Activated CD8-positive, alpha-beta memory T cell treated with anti-CD3 and anti-CD28 coated beads for 4 hours (primary cell): ENCODE measurements around the gene KRT6B.
"Not testable (repeated sequence)": the region's sequence is repeated elsewhere in the genome, so short reads cannot be mapped to it uniquely, and the experiment has no call there.

Experiments used
- DNase-seq, 2 donors: peaks; one replicate each; pipeline ENCODE4 v3.0.0-alpha.2; 2020; ENCODE audit warnings: low read depth in 2 of 2

The KRT6B gene

DNA sequence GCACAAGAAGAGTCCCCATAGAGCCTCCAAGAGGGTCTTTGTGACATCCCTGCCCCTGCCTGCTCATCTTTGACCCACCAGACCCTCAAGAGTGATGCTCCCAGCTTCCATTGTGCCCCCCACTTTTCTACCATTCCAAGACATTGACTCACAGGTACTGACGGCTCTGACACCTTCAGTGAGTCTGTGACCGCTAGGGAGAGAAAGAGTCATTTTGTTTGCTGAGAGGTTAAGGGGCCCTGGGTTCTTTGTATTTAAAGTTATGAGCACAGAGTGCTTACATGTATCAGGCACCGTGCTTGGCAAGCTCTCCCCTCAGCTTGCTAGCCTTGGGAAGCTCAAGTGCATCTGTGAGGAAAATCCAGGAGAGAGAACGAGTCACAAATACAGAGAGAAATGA, 38.7 kb downstream of the KRT6B start:
- DNase-seq: no peak

DNA sequence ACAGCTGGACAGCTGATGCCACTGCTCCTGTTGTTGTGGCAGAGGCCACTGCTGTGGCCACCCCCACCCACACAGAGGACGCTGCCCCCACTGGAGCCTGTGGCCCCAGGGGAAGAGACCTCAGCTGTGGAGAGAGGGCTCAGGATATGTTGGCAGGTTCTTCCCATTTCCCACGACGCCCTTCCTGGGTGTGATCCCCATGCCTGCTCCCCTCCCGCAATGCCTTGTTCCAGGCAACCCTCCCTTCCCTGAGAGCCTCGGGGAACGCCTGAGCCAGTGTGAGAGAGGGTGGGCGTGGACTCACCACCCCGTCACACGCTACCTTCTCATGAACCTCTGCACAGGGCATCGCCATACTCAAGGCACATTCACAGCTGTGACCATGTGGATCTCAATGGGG, 40.1 kb downstream of the KRT6B start:
- no peak for DNase-seq

DNA sequence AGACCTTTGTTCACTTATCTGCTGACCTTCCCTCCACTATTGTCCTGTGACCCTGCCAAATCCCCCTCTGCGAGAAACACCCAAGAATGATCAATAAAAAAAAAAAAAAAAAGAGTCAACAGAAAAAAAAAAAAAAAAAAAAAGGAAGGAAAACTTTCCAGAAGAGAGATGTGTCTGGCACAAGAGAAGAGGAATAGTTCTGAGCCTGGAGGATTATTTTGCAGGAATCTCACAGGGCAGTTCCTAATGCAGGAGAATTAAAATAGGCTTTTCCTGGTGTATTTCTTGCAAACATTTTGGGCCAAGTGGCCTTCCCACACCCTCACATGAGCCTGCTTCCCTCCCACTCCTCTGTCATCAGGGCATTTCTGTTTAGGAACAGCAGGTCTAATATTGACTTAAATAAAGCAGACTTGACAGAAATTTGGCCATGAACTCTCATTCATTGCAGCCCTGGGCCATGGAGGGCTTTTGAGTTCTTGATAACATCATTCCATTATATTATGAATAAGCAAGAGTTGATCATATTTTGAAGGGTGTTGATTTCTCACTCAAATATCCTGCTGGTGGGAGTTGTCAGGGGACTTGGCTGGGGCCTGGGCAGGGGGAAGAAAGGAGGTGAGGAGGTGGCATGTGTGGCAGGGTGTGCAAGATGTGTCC, 41.2 kb downstream of the KRT6B start:
- not testable (repeated sequence) for DNase-seq

DNA sequence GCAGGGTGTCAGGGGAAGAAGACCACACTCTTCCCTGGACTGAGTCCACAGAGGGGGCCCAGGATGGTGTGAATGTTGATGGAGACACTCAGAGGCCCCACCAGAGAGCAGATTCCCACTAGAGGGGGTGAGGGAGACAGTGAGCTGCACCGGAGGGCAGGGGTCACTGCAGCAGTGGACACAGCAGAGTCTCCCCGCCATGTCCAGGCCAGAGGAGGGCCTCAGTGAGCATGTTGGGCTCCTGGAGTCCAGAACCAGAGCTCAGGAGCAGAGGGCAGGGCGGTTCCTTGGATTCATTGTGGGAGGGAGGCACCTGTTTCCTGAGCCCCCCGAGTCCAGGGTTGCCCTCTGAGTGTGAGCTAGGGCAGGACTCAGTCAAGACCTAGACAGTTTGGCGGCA, 44.0 kb downstream of the KRT6B start:
- no peak for DNase-seq

GRCh38 chr12:52405922-52406385, 46.0 kb downstream of the KRT6B start, which contains the start of gene KRT82:
KRT82 (minus strand) TSS chr12:52406335; CDS start chr12:52406277, 58 bp downstream.
- DNase-seq: no peak

GRCh38 chr12:52404951-52405350, 47.0 kb downstream of the KRT6B start:
- no peak for DNase-seq

- no peak for DNase-seq
These were observed 48.4 kb downstream of the KRT6B start for GRCh38 chr12:52403561-52403960.

GRCh38 chr12:52402873-52403540, 48.9 kb downstream of the KRT6B start:
- DNase-seq: no peak

GRCh38 chr12:52402377-52402776, 49.6 kb downstream of the KRT6B start:
- DNase-seq: no peak

DNA sequence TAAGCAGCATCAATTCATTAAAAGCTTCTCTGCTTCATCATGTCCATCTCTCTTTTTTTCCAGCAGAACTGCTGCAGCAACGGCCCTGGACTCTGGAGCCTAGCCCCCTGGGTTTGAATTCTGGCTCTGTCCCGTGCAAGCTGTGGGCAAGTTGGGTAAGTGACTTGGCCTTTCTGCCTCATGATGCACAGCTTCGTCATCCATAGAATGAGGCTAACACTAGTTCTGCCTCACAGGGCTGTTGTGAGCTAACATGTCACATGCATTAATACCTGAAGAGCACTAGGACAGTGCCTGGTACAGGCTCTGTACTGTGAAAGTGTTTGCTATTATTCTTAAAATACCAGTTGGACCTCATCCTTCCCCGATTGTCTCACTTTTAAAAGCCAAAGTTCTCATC, 50.0 kb downstream of the KRT6B start:
- no peak for DNase-seq

DNA sequence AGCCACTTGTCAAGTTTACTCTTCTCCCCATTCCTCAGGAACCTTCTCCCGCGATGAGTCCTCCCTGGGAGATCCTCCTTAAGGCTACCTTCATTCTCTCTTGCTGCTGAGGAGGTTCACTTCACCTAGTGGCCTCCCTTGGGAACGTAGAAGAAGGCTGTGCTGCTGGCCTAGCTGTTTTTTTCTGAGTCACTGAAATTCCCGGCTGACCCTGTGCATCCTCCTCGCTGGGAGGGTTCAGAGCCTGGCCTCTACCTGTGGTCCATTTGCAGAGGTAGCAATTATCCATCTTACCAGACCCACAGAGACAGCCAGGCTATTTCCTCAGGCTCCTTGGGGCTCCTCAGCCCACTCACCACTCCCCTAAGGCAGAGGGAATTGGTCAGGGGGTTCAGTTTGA, 50.4 kb downstream of the KRT6B start:
- DNase-seq: no peak

GRCh38 chr12:52400906-52401305, 51.0 kb downstream of the KRT6B start:
- DNase-seq: no peak

GRCh38 chr12:52399756-52400155, 52.2 kb downstream of the KRT6B start:
- DNase-seq: no peak

DNA sequence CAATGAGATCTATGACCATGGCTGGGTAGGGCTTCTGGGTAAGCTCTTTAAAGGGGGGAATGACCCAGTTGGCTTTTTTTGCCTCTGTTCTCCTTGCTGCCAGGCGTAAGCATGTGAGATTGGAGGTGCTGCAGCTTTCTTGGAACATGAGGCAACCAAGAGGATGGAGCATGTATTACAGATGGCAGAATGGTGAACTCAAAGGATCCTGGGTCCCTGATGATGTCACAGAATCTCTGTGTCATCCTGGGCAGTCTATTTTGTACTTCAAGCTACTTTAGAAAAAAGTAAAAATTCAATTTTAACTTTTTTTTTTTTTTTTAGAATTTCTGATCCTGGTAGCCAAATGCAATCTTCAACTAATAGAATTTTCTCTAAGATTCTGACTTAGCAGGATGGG, 53.8 kb downstream of the KRT6B start:
- DNase-seq: no peak

DNA sequence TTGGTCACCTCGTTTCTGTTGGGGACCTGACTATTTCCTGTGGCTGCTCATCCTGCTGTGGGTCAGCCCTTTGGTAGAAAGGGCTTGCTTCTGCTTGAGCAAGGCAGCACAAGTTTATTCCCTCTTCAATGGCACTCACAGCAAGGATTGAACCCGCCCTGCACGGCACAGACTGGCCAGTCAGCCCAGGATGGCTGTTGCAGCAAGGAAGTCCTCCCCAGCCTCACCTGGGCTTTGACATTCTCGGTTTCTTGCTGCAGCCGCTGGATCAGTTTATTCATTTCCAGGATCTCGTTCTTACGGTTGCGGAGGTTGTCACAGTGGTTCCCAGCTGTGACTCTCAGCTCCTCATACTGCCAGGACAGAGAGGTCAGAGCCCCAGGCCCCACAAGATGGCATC, 55.3 kb downstream of the KRT6B start:
- DNase-seq: no peak
